ENCODE measurements around the gene CAB39L. TPM values are rescaled to one million over a fixed set of nuclear protein-coding genes. Genes with fewer than 3 reads are reported as not detected.

The CAB39L gene
- total RNA-seq, 3 donors from 2014 or later, result 8.5 to 87.2 (median 9.6) TPM

DNA sequence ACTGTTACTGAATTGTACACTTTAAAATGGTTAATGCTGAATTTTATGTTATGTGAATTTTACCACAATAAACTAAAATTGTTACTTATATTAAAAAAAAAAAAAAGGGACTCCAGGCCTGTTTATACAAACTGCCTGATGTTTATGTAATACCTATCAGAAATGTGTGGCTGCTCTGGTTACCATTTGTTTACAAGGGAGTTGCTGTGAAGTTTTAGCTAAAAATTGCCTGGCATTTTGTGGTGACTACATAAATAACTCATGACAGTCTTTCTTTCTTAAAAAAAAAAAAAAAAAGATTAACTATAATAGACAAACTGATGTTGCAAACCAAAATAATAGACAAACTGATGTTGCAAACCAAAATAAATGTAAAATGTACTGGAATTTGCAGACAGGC is 124.3 kb downstream of the CAB39L start:
- intact Hi-C loops (cut with DNase I, micrococcal nuclease), result no loop called here
- TF ChIP-seq, protein P1, sequence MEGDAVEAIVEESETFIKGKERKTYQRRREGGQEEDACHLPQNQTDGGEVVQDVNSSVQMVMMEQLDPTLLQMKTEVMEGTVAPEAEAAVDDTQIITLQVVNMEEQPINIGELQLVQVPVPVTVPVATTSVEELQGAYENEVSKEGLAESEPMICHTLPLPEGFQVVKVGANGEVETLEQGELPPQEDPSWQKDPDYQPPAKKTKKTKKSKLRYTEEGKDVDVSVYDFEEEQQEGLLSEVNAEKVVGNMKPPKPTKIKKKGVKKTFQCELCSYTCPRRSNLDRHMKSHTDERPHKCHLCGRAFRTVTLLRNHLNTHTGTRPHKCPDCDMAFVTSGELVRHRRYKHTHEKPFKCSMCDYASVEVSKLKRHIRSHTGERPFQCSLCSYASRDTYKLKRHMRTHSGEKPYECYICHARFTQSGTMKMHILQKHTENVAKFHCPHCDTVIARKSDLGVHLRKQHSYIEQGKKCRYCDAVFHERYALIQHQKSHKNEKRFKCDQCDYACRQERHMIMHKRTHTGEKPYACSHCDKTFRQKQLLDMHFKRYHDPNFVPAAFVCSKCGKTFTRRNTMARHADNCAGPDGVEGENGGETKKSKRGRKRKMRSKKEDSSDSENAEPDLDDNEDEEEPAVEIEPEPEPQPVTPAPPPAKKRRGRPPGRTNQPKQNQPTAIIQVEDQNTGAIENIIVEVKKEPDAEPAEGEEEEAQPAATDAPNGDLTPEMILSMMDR (IDR thresholded peaks at IDR 0.05), result no peak

DNA sequence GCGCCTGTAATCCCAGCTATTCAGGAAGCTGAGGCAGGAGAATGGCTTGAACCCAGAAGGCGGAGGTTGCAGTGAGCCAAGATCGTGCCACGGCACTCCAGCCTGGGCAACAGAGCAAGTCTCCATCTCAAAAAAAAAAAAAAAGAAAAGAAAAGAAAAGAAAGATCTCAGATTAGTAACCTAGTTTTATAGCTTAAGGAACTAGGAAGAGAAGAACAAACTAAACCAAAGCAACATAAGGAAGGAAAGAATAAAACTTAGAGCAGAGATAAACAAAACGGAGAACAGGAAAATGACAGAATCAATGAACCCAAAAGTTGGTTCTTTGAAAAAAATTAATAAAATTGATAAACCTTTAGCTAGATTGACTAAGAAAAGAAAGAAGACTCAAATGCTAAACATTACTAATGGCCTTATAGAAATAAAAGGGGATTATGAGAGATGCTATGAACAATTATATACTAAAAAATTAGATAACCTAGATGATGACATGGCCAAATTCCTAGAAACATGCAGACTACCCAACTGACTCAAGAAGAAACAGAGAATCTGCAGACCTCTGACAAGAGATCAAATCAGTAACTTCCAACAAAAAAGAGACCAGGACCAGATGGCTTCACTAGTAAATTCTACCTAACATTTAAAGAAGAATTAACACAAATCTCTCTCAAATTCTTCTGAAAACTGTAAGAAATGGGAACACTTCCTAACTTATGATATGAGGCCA is 127.9 kb downstream of the CAB39L start:
- DNase-seq, result no peak
- Histone ChIP-seq H3K4me3 (no peak overlapping the region), H3K4me1 (ENCODE audit: low read depth) (no peaks in the 10 kb centered on the region), H3K9me3 (no peaks in the 10 kb centered on the region), H3K36me3 (ENCODE audit: low read depth) (no peaks in the 10 kb centered on the region)
- intact Hi-C loops (cut with DNase I, micrococcal nuclease), result no loop called here
- ATAC-seq, result no peak
- TF ChIP-seq, protein P1 (IDR thresholded peaks at IDR 0.05), result no peak

More for the DNA sequence above, 124.3 kb downstream of the CAB39L start:
- Histone ChIP-seq H3K9me3 (no peaks in the 10 kb centered on the region), H3K4me1 (ENCODE audit: low read depth) (no peaks in the 10 kb centered on the region), H3K36me3 (ENCODE audit: low read depth) (no peaks in the 10 kb centered on the region), H3K4me3 (no peak overlapping the region)
- no peak for ATAC-seq
- no peak for DNase-seq

DNA sequence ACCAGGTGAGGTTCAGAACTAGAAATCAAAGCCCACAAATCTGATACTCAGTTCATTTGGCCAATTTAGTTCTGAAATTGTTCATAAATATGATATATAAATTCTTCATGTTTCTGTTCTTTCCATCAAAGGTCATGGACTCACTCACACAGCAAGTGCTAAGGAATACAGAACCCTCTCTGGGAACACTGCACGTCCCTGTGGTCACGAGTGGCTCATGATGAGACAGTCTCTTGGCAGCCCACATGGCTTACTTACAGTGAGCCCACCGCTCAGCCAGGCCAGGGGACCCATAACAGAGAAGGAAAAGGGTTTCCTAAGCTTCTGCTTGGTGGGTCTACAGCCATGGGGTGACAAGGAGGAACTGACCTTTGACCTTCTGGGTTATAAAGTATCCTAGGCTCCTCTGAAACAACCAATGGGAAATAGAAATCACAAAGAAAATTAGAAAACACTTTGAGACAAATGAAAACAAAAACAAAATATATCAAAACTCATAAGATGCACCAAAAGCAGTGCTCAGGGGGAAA is 128.8 kb downstream of the CAB39L start:
- Histone ChIP-seq H3K4me1 (ENCODE audit: low read depth) (no peaks in the 10 kb centered on the region), H3K36me3 (ENCODE audit: low read depth) (no peaks in the 10 kb centered on the region), H3K4me3 (no peak overlapping the region), H3K9me3 (no peaks in the 10 kb centered on the region)
- ATAC-seq (no peak), DNase-seq (no peak)
- TF ChIP-seq, protein P1 (IDR thresholded peaks at IDR 0.05), result no peak
- intact Hi-C loops (cut with DNase I, micrococcal nuclease), result no loop called here

DNA sequence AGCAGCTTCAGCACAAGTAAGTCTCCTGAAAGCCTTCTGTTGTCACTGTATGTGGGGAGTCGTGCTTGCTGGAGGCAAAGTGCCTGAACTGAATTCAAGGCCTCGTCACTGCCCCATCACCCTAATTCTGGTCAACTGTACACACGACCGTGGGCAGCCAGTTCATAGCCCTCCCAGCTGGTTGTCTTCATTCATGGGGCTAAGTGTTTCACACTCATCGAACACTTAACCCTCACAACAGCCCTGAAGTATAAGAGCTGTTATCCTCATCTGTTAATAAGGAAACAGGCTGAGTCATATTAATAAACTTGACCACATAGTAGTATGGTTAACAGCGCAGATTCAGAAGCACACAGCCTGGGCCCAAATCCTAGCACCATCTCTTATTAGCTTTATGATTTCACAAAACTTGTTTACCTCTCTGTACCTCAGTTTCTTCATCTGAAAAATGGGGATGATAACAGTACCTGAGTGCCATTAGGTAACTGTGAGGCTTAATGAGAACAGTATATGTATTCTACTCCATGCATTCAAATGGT is 129.5 kb downstream of the CAB39L start:
- Histone ChIP-seq H3K4me1 (ENCODE audit: low read depth) (no peaks in the 10 kb centered on the region), H3K9me3 (no peaks in the 10 kb centered on the region), H3K4me3 (no peak overlapping the region), H3K36me3 (ENCODE audit: low read depth) (no peaks in the 10 kb centered on the region)
- no peak for DNase-seq
- intact Hi-C loops (cut with DNase I, micrococcal nuclease), result no loop called here
- TF ChIP-seq, protein P1 (IDR thresholded peaks at IDR 0.05), result no peak
- ATAC-seq, result peak; percentile 20

DNA sequence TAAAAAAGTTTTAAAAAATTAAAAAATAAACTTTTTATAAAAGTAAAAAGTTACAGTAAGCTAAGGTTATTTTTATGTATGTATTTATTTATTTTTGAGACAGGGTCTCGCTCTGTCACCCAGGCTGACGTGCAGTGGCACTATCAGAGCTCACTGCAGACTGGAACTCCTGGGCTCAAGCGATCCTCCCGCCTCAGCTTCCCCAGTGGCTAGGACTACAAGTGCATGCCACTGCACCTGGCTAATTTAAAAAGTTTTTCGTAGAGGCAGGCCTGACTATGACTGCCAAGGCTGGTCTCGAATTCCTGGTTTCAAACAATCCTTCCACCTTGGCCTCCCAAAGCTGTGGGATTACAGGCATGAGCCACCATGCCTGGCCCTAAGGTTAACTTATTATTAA is 132.0 kb downstream of the CAB39L start:
- TF ChIP-seq, protein P1 (IDR thresholded peaks at IDR 0.05), result no peak
- H3K36me3 ChIP-seq (ENCODE audit: low read depth), result no peaks in the 10 kb centered on the region
- H3K4me1 ChIP-seq (ENCODE audit: low read depth), result no peaks in the 10 kb centered on the region
- H3K9me3 ChIP-seq, result no peaks in the 10 kb centered on the region
- ATAC-seq (no peak), DNase-seq (no peak)
- H3K4me3 ChIP-seq, result no peak overlapping the region
- intact Hi-C loops (cut with DNase I, micrococcal nuclease), result no loop called here

Data from mucosa of descending colon (tissue), 3 donors.